ENCODE data around the gene SCEL. TPM values are rescaled to one million over a fixed set of nuclear protein-coding genes. Genes with fewer than 3 reads are reported as not detected.

Gene SCEL
- total RNA-seq, 4 donors from 2014 or later, result not detected

DNA sequence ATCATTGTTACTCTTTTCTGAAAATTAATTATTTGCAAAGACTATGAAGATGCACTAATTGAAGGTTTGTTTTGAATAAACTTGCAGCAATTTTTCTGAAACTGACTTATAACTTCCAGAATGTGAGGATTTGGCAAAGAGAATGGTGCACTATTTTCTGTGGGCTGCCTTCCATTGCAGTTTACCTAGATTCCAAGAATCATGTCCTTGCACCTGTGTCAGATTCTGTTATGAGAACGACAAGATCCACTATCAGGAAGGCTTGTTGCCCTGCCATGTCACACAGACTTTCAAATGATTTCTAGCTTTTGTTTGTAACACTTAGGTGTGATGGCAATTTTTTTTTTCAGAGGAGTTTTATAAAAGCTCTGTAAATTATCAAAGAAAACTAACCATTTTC is 156.4 kb downstream of the SCEL start:
- Histone ChIP-seq H3K9me3 (no peaks in the 10 kb centered on the region), H3K27ac (no peak overlapping the region), H3K4me1 (peaks cover 0 to 4% of the 10 kb centered on the region in 2 donors), H3K27me3 (no peaks in the 10 kb centered on the region), H3K36me3 (no peaks in the 10 kb centered on the region), H3K4me3 (no peak overlapping the region)
- intact Hi-C loops (cut with DNase I; ENCODE audit: low total_unique reads), result no loop called here
- ATAC-seq, result no peak
- TF ChIP-seq CTCF (IDR thresholded peaks at IDR 0.05 in 4 of 5, conservative IDR thresholded peaks at IDR 0.05 in 1 of 5) (no peak), POLR2A (IDR thresholded peaks at IDR 0.05) (no peak)
- in situ Hi-C loops (cut with MboI; ENCODE audit: low sequenced_read_pairs in 4 of 4), result no loop called here
- DNase-seq, result no peak

DNA sequence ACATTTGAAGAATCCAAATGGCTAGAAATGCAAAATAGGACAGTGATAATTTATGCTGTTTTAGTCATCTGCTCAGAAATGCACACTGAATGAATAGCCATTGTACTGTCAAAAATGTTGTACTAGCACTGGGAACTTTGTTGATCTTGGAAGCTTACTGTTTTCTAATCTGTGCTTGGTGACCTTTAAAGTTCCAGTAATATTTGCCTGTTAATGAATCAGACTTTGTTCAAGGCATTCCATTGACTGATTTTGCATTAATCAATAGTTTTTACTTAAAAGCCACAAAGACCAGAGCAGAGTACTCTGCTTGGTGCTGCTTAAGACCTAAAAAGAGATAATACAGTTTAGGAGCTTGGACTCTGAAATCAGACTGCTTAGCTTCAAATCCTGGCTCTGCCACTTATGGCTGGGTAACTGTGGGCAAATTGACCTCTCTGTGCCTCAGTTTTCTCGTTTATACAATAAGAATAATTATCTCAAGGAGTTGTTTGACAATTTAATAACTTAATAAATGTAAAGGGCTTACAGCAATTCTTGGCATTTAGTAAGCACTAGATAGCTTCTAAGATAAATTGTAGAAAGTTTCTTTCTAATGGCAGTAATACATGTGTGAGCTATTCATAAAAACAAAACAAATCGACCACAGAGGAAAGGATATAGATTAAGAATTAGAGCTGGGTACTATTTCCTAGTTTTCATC is 157.4 kb downstream of the SCEL start:
- in situ Hi-C loops (cut with MboI; ENCODE audit: low sequenced_read_pairs in 4 of 4), result no loop called here
- peaks cover 0 to 5% of the 10 kb centered on the region in 2 donors for H3K4me1 ChIP-seq
- TF ChIP-seq POLR2A (IDR thresholded peaks at IDR 0.05), result no peak
- TF ChIP-seq CTCF (IDR thresholded peaks at IDR 0.05 in 4 of 5, conservative IDR thresholded peaks at IDR 0.05 in 1 of 5), result no peak
- H3K27me3 ChIP-seq, result no peaks in the 10 kb centered on the region
- DNase-seq (no peak), ATAC-seq (no peak)
- no peaks in the 10 kb centered on the region for H3K36me3 ChIP-seq
- H3K27ac ChIP-seq, result no peak overlapping the region
- intact Hi-C loops (cut with DNase I; ENCODE audit: low total_unique reads), result no loop called here
- H3K9me3 ChIP-seq, result no peaks in the 10 kb centered on the region
- no peak overlapping the region for H3K4me3 ChIP-seq

DNA sequence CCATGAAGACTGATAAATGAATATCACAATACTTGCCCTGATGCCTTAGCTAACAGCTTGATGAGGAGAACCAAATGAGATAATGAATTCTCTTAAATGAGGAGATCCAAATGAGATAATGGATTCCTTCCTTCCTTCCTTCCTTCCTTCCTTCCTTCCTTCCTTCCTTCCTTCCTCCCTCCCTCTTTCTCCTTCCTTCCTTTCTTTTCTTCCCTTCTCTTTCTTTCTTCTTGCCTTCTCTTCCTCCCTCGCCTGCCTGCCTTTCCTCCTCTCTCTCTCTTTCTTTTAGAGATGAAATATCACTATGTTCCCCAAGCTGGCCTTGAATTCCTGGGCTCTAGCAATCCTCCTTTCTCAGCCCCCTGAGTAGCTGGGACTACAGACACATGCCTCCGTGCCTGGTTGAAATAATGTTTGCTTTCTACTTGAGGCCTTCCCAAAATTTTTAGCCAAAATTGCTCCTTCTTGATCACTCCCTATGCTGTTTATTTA is 158.0 kb downstream of the SCEL start:
- intact Hi-C loops (cut with DNase I; ENCODE audit: low total_unique reads) (no loop called here), in situ Hi-C loops (cut with MboI; ENCODE audit: low sequenced_read_pairs in 4 of 4) (no loop called here)
- Histone ChIP-seq H3K36me3 (no peaks in the 10 kb centered on the region), H3K27me3 (no peaks in the 10 kb centered on the region), H3K27ac (no peak overlapping the region), H3K4me1 (peaks cover 0 to 5% of the 10 kb centered on the region in 2 donors), H3K9me3 (no peaks in the 10 kb centered on the region), H3K4me3 (no peak overlapping the region)
- TF ChIP-seq POLR2A (IDR thresholded peaks at IDR 0.05), result no peak
- no peak for TF ChIP-seq CTCF (IDR thresholded peaks at IDR 0.05 in 4 of 5, conservative IDR thresholded peaks at IDR 0.05 in 1 of 5)
- ATAC-seq (no peak), DNase-seq (no peak)

Other genes with a start within 250 kb of the SCEL start
- gene MYCBP2, start 208.6 kb upstream of the SCEL start, total RNA-seq, result 10 to 100 TPM; 42.1 to 56.9 (median 45.1) TPM
- gene SLAIN1, start 162.0 kb downstream of the SCEL start, total RNA-seq, result 10 to 100 TPM in 2 of 4 donors, 1 to 10 TPM in 2; 3.2 to 17.5 (median 9.9) TPM

All from gastrocnemius medialis (tissue), 4 donors.